ENCODE data around the gene KLKB1. TPM values are rescaled to one million over a fixed set of nuclear protein-coding genes. Genes with fewer than 3 reads are reported as not detected.

KLKB1 gene
- total RNA-seq, 1 donor from 2014 or later = 0.58 TPM

DNA sequence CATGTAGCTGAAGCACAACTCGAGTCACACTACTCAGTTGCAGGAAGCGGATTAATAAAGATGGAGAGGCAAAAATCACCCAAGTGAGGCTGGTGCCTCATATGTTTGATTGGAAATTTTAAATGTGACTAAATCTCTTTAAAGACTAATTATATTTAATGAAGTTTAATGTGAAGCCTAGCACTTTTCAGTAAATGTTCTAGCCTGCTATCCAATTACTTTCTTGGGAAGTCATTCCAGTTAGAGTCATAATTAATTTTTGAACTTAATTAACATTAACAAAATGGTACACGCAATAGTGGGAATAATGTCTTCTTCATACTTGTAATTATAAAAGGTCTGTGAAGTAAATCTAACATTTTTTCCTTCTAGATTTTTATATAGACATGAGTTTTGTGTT is 59.3 kb downstream of the KLKB1 start:
- TF ChIP-seq, protein P1, sequence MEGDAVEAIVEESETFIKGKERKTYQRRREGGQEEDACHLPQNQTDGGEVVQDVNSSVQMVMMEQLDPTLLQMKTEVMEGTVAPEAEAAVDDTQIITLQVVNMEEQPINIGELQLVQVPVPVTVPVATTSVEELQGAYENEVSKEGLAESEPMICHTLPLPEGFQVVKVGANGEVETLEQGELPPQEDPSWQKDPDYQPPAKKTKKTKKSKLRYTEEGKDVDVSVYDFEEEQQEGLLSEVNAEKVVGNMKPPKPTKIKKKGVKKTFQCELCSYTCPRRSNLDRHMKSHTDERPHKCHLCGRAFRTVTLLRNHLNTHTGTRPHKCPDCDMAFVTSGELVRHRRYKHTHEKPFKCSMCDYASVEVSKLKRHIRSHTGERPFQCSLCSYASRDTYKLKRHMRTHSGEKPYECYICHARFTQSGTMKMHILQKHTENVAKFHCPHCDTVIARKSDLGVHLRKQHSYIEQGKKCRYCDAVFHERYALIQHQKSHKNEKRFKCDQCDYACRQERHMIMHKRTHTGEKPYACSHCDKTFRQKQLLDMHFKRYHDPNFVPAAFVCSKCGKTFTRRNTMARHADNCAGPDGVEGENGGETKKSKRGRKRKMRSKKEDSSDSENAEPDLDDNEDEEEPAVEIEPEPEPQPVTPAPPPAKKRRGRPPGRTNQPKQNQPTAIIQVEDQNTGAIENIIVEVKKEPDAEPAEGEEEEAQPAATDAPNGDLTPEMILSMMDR (IDR thresholded peaks at IDR 0.05; ENCODE audit: insufficient read depth, low read length, poor library complexity, severe bottlenecking) = no peak
- Histone ChIP-seq H3K27me3 (ENCODE audit: control insufficient read depth, insufficient read depth, low read length) (no peaks in the 10 kb centered on the region), H3K36me3 (ENCODE audit: control insufficient read depth, insufficient read depth, low read length) (no peaks in the 10 kb centered on the region), H3K4me3 (ENCODE audit: low read depth, low read length) (no peak overlapping the region)
- DNase-seq (ENCODE audit: low read depth) = no peak

DNA sequence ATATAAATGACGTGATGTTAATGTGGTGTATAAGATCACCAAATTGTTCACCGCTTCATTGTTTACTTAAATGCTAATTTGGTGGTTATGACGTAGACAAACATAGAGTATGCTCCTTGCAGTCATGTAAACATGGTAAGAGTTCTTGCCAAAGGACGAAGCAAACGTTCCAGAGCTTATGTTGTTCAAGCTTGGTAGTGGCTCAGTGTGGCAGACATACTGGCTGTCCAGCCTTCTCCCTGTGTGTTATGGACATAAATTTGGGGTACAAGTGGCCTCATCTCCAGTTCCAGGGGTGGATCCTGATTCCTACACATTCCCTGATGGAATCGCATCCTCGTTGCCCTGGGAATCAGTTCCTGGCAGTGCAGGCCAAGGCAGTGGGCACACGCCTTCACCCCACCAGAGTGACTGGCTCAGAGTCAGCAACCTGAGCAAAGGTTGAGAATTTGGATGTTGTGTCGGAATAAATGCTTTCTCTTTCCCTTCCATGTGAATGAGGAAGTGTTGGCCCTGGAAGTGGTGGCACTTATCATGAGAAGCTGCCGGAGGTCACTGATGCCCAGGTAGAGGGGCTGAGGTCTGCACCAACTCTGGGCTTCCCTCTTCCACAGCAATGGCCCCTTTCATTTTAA is 64.1 kb downstream of the KLKB1 start:
- TF ChIP-seq, protein P1 (IDR thresholded peaks at IDR 0.05; ENCODE audit: insufficient read depth, low read length, poor library complexity, severe bottlenecking) = no peak
- Histone ChIP-seq H3K4me3 (ENCODE audit: low read depth, low read length) (no peak overlapping the region), H3K36me3 (ENCODE audit: control insufficient read depth, insufficient read depth, low read length) (no peaks in the 10 kb centered on the region), H3K27me3 (ENCODE audit: control insufficient read depth, insufficient read depth, low read length) (no peaks in the 10 kb centered on the region)
- no peak for DNase-seq (ENCODE audit: low read depth)

DNA sequence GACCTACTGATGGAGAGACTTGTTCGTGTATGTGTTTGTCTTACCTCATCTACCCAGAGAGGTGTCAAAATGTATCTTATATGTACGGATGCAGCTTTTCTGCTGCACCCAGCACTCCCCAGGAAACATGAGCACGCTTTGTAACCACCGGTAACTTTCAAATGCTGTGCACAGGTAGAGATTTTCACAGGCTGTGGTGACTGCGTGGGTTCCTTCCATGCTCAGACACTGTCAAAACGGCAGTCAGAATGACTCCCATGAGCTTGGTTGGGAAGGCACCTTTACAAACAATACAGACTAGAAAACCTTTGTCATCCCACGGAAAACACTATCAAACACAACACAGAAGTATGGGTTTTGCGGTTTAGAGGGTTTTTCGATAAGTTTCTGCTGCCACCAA is 66.9 kb downstream of the KLKB1 start:
- Histone ChIP-seq H3K27me3 (ENCODE audit: control insufficient read depth, insufficient read depth, low read length) (peaks cover 11% of the 10 kb centered on the region), H3K36me3 (ENCODE audit: control insufficient read depth, insufficient read depth, low read length) (no peaks in the 10 kb centered on the region), H3K4me3 (ENCODE audit: low read depth, low read length) (no peak overlapping the region)
- TF ChIP-seq, protein P1 (IDR thresholded peaks at IDR 0.05; ENCODE audit: insufficient read depth, low read length, poor library complexity, severe bottlenecking) = no peak
- DNase-seq (ENCODE audit: low read depth) = no peak

DNA sequence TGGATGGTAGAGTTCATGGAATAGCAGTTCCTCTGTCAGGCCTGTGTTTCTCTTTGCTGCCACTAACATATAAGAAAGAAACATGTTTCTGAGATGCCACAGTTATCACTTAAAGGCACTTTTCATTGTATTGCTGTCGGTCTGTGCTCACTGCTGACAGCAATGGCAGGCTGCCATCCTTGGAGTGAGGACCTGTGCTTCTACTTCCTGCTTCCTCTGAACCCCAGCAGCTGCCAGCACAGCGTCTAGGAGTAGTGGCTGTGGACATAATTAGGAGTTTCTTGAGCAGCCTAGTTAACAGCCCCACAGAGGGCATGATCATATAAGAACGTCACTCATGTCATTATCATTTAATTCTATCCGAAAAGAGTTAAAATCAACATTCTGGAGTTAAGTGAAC is 69.2 kb downstream of the KLKB1 start:
- no peak overlapping the region for H3K4me3 ChIP-seq (ENCODE audit: low read depth, low read length)
- TF ChIP-seq, protein P1 (IDR thresholded peaks at IDR 0.05; ENCODE audit: insufficient read depth, low read length, poor library complexity, severe bottlenecking) = no peak
- no peak for DNase-seq (ENCODE audit: low read depth)
- H3K27me3 ChIP-seq (ENCODE audit: control insufficient read depth, insufficient read depth, low read length) = peaks cover 11% of the 10 kb centered on the region
- no peaks in the 10 kb centered on the region for H3K36me3 ChIP-seq (ENCODE audit: control insufficient read depth, insufficient read depth, low read length)

DNA sequence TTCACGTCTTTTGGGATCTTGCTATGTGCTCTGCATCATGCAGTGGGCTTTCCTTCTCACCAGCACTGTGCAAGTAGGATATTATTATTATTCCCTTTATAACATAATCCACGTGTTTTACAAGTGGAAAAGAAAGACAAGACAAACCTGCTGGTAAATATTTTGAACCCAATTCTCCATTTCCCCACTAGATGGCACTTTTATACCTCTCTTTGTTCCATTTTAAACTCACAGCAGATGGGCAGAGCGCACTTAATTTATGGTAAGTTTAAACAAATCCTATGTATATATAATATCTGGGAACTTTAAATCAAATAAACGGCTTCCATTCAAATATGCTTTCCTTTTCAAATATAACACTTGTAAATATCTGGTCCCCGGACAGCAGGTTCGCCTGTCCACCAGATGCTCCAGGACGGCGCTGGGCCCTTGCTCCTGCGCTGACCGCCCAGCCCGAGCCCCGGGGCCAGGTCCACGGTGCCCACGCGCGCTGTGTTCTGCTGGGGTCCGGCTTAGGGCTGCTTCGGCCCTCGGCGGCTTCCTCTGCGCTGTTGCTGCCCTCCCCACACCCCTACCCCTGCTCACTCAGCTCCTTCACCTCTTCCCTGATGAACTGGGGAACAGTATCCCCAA is 69.8 kb downstream of the KLKB1 start:
- H3K4me3 ChIP-seq (ENCODE audit: low read depth, low read length) = no peak overlapping the region
- TF ChIP-seq, protein P1 (IDR thresholded peaks at IDR 0.05; ENCODE audit: insufficient read depth, low read length, poor library complexity, severe bottlenecking) = peak; percentile 53
- DNase-seq (ENCODE audit: low read depth) = peak; percentile 29

More for the DNA sequence above, 69.8 kb downstream of the KLKB1 start:
- Histone ChIP-seq H3K36me3 (ENCODE audit: control insufficient read depth, insufficient read depth, low read length) (no peaks in the 10 kb centered on the region), H3K27me3 (ENCODE audit: control insufficient read depth, insufficient read depth, low read length) (peaks cover 11% of the 10 kb centered on the region)
